ELF-1 (cell line): ENCODE data around the gene SYT3.
"Not testable (repeated sequence)": the region's sequence is repeated elsewhere in the genome, so short reads cannot be mapped to it uniquely, and the experiment has no call there.

ENCODE experiments used
- DNase-seq: peaks from one replicate; pipeline ENCODE4 v3.0.0-alpha.2; 2016; ENCODE audit warnings: low read depth, low spot score

Gene SYT3

DNA sequence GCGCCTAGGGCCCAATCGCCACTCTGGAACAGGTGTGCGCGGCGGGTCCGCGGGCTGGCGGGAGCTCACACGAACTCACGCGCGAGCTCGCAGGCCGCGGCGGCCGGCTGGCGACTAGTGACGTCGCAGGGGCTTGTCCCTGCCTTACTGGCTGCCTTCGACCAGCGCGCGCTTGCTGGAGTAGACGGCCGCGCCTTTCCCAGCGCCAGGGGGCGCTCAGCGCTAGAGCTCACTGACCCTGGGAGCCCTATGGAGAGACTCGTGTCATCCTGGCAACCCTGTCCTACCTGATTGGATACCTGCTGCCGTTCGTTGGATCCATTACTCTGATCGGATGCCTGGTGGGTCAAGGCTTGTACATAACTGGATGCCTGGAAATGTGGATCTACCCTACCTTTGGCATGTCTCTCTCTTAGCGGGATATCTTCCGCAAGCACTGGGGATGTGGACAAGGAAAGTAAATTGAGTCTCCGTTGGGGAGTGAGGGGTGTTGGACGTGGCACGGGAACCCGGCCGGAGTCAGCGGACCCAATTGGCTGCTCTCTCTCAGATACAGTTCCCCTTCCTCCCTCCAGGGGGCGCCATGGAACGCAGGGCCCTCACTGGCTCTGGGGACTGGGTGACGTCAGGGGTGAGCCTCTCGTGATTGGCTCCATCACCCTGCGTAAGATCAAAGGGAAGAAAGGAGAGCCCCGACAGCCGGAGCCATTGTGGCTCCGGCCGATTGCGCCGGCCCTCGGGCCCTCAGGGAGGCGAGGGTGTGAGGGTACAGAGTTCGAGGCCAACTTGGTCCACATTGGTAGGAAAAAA, 35.2 kb downstream of the SYT3 start:
- DNase-seq: peak; percentile 21

DNA sequence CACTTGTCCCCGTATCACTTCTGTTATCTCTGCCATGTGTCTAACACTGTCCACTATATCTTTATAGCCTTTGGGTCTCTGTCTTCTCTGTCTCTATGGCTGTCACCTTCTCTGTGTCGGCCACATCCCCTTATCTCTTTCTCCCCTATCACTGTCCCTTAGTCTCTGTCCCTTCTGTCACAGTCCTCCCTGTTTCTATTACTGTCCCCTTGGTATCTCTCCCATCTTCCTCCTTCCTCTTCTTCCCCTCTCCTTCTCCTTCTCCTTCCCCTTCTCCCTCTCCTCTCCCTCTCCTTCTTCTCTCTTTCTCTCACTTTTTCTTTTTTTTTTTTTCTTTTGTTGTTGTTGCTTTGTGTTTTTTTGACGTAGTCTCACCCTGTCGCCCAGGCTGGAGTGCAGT, 36.7 kb downstream of the SYT3 start:
- no peak for DNase-seq

DNA sequence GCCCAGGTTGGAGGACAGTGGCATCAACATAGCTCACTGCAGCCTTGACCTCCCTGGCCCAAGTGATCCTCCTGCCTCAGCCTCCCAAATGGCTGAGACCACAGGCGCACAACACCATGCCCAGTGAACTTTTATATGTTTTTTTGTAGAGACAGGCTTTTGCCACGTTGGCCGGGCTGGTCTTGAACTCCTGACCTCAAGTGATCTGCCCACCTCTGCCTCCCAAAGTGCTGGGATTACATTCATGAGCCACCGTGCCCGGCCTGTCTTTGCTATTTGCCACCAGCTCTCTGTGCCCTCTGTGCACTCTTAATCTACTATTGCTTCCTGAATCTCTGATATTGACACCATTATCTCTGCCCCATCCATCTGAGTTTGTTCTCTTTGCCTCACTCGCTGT, 37.2 kb downstream of the SYT3 start:
- no peak for DNase-seq

DNA sequence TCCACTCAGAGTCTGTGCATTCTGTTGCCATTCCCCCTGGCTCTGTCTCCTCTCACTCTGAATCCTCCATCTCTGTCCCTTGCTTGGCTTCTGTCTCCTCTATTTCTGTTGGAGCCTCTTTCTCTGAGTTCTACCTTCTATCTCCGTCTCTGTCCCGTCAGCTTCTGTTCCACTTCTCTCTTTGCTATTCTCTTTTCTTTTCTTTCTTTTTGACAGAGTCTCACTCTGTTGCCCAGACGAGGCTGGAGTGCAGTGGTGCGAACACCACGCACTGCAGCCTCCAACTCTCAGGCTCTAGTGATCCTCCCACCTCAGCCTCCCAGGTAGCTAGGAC, 37.6 kb downstream of the SYT3 start:
- DNase-seq: no peak

DNA sequence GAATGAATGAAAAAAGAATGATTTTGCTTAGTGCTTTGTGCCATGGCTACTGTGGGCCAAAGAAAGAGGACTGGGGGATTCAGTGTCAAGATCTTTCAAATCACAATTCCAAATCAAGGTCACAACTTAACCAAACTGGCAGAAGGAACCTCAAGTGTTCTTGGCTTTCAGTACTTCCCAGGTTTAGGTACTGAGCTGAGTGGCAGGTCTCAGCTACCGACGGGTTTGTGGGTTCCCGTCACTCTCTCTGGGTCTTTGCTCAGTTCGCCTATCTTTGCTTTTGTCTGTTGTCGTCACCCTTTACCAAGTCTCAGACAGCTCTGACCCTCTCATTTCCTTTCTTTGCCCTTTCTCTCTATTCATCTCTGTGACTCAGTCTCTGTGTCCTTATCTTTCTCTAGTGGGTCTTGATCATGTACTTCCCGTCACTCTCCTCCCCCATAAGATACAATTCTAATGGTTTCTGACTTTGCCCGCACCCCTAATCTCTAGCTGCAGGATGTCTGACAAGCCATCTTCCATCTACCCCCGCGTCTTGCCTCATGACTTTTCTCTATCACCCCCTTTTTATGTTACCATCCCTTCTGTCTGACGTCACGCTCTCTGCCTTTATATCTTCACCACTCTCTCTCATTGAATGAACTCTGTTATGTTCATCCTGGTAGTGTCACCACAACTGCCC, 38.1 kb downstream of the SYT3 start:
- DNase-seq: no peak

DNA sequence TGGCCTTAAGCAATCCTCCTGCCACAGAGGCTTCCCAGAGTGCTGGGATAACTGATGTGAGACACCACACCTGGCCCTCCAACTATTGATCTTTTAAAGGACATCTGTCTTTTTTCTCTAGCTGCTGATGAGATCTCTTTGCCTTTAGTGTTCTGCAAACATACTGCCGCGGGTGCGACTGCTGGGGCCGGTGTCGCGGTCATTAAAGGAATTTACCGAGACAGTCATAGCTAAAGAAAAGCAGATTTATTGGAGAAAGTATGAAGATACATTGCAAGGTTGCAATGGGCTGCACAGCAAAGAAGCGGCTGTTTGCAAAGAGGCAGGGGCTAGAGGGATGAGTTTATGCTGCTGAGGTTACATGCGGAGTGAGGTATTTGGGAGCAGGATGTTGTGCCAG, 40.3 kb downstream of the SYT3 start:
- DNase-seq: no peak

DNA sequence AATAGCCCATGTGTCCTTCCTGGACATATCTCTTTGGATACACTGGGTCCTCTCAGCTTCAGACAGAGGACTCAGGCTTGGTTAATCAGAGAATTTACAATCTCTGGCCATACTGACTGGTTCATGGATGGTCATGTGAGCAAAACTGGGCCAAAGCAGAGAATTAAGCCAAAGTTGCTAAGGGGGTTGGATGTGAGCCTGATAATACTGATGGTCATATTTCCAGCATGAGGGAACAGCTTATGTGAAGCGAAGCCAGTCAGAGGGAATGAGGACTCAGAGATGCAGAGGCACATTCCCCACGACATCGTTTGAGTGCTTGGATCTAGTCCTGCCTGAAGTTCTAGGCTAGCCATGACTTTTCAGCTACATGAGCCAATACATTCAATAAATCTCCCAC, 49.5 kb downstream of the SYT3 start:
- DNase-seq: no peak

DNA sequence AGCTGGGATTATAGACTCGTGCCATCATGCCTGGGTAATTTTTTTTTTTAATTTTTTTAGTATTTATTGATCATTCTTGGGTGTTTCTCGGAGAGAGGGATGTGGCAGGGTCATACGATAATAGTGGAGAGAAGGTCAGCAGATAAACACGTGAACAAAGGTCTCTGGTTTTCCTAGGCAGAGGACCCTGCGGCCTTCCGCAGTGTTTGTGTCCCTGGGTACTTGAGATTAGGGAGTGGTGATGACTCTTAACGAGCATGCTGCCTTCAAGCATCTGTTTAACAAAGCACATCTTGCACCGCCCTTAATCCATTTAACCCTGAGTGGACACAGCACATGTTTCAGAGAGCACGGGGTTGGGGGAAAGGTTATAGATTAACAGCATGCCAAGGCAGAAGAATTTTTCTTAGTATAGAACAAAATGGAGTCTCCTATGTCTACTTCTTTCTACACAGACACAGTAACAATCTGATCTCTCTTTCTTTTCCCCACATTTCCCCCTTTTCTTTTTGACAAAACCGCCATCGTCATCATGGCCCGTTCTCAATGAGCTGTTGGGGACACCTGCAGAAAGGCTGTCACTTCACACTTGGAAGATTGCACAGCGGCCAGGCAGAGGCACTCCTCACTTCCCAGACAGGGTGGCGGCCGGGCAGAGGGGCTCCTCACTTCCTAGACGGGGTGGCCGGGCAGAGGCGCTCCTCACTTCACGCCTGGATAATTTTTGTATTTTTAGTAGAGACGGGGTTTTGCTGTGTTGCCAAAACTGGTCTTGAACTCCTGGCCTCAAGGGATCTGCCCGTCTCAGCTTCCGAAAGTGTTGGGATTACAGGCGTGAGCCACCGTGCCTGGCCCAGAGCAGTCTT, 57.7 kb downstream of the SYT3 start:
- DNase-seq: not testable (repeated sequence)

DNA sequence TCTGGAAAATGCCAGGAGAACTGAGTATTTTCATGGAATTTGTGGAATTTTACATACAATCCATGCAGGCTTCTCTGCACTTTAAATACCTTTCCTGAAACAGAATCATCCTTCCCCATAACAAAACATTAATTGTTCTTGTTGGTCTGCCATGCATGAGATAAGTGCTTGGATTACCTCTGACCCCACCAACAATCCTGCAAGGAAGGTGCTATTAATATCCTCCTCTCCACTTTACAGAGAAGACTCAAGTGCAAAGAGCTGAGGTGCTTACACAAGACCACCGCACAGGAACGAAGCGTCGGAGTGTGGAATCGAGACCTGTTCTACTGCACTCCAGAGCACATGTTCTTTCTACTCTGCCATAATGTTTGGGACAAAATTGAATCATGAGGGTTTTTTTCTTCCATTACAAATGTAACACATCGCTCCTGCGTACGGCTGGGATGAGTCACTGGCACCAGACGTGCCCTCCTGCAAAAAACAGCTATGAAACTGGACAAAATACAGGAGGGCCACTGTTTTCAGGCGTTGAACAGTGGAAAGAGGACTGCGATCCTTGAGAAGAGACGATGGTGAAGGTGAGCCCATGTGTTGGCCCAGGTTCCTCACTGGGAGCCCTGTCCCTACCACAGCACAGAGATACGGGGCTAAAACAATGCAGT, 58.6 kb downstream of the SYT3 start:
- no peak for DNase-seq

DNA sequence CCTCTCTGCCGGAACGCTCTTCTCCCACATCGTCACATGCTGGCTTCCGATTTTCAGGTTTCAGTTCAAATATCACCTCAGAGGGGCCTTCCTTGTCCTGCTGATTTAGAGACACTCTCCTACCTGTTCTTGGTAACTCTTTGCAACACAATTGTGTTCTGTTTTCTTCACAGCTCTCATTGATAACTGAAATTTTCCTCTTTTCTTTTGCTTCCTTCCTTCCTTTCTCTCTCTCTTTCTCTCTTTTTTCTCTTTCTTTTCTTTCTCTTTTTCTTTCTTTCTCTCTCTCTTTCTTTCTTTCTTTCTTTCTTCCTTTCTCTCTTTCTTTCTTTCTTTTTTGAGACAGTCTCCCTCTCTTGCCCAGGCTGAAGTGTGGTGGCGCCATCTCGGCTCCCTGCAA, 59.4 kb downstream of the SYT3 start:
- DNase-seq: no peak

DNA sequence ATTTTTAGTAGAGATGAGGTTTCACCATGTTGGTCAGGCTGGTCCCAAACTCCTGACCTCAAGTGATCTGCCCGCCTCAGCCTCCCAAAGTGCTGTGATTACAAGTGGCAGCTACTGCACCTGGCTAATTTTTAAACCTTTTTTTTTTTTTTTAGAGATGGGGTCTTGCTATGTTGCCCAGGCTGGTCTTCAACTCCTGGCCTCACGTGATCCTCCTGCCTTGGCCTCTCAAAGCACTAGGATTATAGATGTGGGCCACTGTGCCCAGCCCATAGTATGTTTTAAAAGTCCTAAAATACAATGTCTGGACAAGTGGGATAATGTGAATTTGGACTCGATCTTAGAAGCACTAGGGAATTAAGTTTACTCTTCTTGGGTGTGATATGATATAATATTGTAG, 62.9 kb downstream of the SYT3 start:
- not testable (repeated sequence) for DNase-seq

DNA sequence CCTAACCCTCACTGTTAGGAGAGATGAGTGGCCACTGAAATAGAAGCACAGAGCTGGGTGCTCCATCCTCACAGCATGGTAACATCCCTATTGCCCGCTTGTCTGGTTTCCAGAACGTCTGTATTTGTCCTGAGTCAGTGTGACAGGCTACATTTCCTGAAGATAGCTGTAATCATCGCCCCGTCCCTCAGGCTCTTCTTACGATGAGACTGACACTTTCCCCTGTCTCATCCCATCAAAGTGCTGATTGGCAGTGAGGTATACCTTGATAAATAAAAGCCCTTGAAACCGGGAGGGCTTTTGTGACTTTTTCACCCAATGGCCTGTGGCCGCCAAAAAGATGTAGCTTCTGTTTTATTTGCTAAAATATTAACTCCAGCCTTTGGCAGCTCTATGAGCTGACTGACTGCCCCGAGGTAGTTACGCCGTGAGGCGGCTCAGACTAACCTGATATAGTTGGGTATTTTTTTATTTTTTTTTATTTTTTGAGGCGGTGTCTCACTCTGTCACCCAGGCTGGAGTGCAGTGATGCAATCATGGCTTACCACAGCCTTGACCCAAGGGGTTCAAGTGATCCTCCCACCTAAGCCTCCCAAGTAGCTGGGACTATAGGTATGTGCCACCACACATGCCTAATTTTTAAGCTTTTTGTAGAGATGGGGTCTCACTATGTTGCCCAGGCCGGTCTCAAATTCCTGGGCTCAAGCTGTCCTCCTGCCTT, 65.8 kb downstream of the SYT3 start:
- DNase-seq: no peak
